HG03135 (cell line): ENCODE results near the gene AKAP11.
A peak's percentile ranks its signal among the peaks of the same experiment; 100 is the strongest.
"Not testable (repeated sequence)": the region's sequence is repeated elsewhere in the genome, so short reads cannot be mapped to it uniquely, and the experiment has no call there.

Experiments
- ATAC-seq: cut with Tn5 transposase; IDR thresholded peaks from one replicate; pipeline ENCODE4 v1.9.1; 2021; ENCODE audit warnings: mild to moderate bottlenecking, moderate library complexity; ENCODE audit not compliant: unreplicated experiment

AKAP11 gene, protein sequence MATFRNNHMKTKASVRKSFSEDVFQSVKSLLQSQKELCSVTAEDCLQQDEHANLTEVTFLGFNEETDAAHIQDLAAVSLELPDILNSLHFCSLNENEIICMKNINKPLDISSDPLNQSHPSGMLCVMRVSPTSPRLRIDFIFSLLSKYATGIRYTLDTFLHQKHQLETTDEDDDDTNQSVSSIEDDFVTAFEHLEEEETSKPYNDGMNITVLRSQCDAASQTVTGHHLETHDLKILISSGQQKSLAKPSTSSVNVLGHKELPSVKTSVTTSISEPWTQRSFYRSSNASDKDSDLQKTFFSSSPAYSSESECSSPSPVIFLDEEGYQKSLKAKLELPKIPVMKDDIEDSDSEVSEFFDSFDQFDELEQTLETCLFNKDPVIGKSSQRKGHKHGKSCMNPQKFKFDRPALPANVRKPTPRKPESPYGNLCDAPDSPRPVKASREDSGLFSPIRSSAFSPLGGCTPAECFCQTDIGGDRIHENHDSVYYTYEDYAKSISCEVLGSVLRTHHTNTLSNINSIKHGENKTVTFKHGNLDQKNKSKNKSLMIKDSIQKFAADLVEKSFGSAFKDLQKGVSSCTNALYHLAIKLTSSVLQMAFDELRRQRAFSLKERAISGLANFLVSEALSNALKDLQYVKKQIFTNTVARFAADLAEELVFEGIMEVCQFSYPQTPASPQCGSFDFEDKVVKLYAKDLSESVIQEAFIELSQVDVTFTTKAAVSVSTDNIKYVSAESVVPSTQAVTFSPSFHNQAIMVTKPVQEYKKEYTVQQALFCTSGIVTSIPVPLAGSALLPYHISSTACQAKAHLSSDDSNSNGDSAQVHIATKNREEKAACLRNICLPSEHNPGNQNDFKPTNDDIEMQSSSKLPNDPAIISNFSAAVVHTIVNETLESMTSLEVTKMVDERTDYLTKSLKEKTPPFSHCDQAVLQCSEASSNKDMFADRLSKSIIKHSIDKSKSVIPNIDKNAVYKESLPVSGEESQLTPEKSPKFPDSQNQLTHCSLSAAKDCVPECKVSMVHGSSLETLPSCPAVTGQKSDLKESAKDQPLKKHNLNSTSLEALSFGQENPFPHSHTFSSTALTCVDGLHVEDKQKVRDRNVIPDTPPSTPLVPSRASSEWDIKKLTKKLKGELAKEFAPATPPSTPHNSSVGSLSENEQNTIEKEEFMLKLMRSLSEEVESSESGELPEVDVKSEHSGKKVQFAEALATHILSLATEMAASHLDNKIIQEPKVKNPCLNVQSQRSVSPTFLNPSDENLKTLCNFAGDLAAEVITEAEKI (N-terminal part only)

GRCh38 chr13:42272115-42272803, at the start of gene AKAP11:
Gene AKAP11, plus strand, starts transcription at chr13:42272152. Its CDS starts 14,197 bp downstream, at chr13:42286349.
- peak; percentile 22 for ATAC-seq

GRCh38 chr13:42223681-42224080, 48.3 kb upstream of the AKAP11 start:
- no peak for ATAC-seq

GRCh38 chr13:42225051-42225450, 46.9 kb upstream of the AKAP11 start:
- ATAC-seq = no peak

- not testable (repeated sequence) for ATAC-seq
Measured at GRCh38 chr13:42226759-42227158, 45.2 kb upstream of the AKAP11 start.

- ATAC-seq = no peak
Measured at GRCh38 chr13:42228527-42228926, 43.4 kb upstream of the AKAP11 start.

- no peak for ATAC-seq
Measured at GRCh38 chr13:42229287-42229686, 42.7 kb upstream of the AKAP11 start.

DNA sequence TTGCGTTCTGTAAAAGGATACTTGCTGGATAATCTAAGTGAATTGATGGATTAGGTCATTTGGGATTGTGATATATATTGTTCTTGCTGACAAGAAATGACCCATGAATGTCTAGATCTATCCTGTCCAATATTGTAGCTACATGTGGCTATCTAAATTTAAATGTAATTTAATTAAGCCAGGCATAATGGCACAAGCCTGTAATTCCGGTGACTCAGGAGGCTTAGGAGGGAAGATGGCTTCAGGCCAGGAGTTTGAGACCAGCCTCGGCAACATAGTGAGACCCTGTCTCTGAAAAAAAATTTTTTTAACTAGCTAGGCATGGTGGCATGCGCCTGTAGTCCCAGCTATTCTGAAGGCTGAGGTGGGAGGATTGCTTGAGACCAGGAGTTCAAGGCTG, 39.3 kb upstream of the AKAP11 start:
- ATAC-seq = no peak

DNA sequence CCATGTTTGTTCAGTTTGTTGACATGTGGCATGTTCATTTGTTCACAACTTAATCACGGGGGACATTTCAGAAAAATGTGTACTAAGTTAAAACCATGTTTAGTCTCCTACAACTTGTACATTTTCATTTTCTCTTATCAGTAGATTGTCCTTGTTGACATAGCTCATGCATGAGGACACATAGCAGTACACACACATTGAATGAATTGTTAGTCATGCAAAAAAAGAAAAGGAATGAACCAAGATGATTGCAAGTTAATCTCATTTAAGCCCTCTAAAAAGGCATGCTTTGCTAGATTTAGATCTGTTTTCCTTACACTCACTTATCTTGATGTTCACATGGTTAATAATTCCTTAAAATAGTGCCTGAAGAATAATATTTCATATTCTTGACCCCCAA, 38.2 kb upstream of the AKAP11 start:
- no peak for ATAC-seq

DNA sequence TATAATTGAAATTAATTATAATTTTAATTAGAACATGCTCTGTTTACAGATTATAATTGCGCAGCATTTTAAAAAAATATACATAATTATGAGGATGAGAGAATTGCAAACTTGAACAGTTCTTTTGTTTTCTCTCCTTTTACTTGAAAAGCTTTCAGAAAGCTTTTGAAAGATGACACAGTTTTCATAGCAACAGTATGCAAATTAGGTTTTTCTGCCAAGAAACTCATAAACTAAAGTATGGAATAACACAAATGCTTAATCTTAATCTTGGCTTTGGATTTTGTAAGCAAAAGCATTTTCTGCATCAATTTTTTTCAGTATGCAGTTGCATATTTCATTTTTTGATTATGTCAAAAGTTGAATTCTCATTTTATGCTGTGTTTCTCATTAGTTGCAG, 32.8 kb upstream of the AKAP11 start:
- ATAC-seq = no peak

GRCh38 chr13:42239644-42240043, 32.3 kb upstream of the AKAP11 start:
- ATAC-seq = no peak

GRCh38 chr13:42246541-42246940, 25.4 kb upstream of the AKAP11 start:
- no peak for ATAC-seq

DNA sequence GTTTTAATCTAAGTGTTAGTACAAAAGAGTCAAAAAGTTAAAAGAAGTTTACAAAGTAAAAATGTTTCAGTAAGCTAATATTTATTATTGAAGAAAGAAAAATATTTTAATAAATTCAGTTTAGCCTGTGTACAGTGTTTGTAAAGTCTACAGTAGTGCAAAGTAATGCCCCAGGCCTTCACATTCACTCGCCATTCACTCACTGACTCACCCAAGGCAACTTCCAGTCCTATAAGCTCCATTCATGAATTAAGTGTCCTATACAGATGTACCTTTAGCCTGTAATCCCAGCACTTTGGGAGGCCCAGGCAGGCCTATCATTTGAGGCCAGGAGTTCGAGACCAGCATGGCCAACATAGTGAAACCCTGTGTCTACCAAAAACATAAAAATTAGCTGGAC, 24.1 kb upstream of the AKAP11 start:
- no peak for ATAC-seq

GRCh38 chr13:42255886-42256285, 16.1 kb upstream of the AKAP11 start:
- ATAC-seq = no peak

GRCh38 chr13:42258747-42259146, 13.2 kb upstream of the AKAP11 start:
- no peak for ATAC-seq

GRCh38 chr13:42259515-42259914, 12.4 kb upstream of the AKAP11 start:
- ATAC-seq = no peak

GRCh38 chr13:42260903-42261654, 10.9 kb upstream of the AKAP11 start:
- no peak for ATAC-seq

GRCh38 chr13:42266473-42266872, 5.5 kb upstream of the AKAP11 start:
- no peak for ATAC-seq

DNA sequence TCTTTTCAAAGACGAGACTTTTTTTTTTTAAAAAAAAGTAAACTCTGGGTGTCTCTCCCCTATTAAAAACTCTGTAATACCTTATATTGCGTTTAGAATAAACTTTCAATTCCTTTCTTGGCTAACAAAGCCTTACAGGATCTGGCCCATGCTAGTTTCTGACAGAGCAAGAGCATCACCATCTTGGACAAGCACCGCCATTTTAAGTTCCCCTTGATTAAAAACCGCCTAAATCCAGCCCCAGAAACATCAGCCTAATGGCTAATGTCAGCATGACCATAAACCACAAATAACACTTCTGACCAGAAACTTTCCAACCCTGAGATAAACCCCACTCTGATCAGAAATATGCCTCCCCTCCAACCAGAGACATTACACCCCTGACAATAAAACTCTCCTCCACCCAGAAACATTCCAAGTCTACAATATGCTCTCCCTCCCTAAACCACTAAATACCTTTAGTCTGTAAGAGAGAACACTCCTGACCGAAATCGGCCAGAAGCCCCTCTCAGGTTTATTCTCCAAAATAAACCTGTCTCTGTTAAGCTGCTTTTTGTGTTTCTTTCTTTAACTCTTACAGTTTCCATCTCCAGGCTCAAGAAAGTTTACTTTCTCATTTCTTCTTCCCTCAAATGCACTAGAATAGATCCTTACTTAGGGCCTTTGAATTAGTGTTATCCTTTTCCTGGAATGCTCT, 1.6 kb upstream of the AKAP11 start:
- ATAC-seq = no peak

DNA sequence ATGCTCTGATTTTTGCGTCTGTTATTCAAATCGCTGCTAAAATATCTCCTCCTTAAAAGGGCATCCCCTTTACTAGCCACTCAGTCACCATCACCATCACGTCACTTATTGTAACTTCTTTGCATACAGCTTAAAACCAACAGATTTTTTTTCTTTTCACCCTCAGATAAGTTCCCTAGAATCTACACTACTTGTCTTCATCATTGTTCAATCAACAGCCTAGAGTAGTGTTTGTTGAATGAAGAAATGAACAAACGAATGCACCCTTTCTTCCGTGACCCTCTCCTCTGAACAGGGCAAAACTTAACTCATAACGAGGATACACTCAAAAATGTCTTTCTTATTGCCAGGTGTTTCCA, 1.1 kb upstream of the AKAP11 start:
- no peak for ATAC-seq
